ENCODE results near the gene RAB4A.

DNA sequence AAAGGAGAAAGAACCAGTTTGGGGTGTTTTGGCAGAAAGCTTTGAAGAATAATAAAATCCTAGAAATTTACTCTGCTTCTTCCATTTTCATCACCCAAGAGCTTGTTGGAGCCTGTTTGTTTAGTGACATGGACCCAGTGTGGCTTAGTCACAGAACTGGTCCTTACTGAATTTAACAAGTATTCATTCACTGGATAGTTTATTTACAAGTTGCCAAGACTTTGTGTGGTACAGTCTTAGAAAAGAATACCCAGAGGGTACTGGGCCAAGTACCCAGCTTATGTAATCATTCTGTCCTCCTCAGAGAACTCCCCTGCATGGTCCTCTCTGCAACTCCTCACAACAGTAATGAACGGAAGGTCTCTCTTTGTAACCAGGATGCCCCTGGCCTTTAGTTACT, 16.4 kb downstream of the RAB4A start:
- TF ChIP-seq CTCF (IDR thresholded peaks at IDR 0.05; ENCODE audit: insufficient read depth, low read length, poor library complexity, severe bottlenecking) (no peak), EZH2phosphoT487 (conservative IDR thresholded peaks at IDR 0.05; ENCODE audit: low read length) (no peak)

Data from SU-DHL-6 (cell line).